Endothelial cell of umbilical vein (primary cell): ENCODE results near the gene PNPLA3.

Source experiments
- FOS ChIP-seq: IDR thresholded peaks from 2 replicates; pipeline ENCODE4 v1.6.1; 2011; ENCODE audit warnings: mild to moderate bottlenecking, low read length, moderate library complexity, borderline replicate concordance; ENCODE audit not compliant: insufficient read depth
- POLR2A ChIP-seq: IDR thresholded peaks from 2 replicates; pipeline ENCODE4 v1.6.1; 2012; ENCODE audit warnings: low read depth, mild to moderate bottlenecking, control low read depth, low read length
- TF ChIP-seq, protein P1 (sequence below): IDR thresholded peaks from 2 replicates; pipeline ENCODE4 v1.6.1; 2011; ENCODE audit not compliant: insufficient read depth, insufficient read length

DNA sequence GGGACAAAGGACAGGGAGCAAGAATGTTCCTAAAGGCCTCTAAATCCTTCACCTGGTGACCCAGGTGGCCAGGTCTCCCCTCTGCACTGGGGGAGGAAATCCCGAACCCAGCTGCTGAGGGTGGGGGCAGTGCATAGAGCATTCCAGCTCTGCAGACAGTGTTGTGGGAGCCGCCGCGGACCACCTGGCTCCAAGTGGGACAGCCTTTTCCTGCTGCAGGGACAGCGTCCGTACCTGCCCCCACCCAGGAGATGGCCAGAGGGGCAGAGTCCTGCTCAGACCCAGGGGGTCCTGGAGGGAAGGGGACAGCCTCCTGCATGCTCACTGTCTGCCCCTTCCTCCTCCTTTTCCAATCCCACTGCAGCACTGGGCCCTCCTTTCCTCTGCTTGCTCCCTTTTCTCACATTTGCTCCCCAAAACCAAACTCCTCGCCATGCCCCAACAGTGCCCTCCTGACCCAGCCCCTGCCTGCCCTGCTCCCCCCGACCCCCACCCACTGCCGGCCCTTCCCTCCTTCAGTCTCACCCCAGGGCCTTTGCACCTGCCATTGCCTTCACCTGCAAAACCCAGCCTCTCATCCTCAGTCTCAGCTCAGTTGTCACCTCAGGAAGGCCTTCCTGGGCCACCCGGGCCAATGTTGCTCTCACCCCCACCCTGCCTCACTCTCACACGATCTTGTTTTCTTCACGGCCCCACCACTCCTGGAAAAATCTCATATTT, 44.6 kb upstream of the PNPLA3 start:
- TF ChIP-seq FOS, result no peak
- no peak for TF ChIP-seq POLR2A
- TF ChIP-seq, protein P1, sequence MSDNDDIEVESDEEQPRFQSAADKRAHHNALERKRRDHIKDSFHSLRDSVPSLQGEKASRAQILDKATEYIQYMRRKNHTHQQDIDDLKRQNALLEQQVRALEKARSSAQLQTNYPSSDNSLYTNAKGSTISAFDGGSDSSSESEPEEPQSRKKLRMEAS, result no peak
